A549 (cell line): Measurements from ENCODE around the gene RNF213. TPM values are rescaled to one million over a fixed set of nuclear protein-coding genes. Genes with fewer than 3 reads are reported as not detected.

Experiments used
- ATAC-seq, 2 experiments: fragments of 200-7000 bp in 1 of 2; fragments of >200 bp in 1 of 2; cut with Nextera tagmentation in 1 of 2; cut with Tn5 transposase in 1 of 2; 3 replicates each; pipeline versions ENCODE4 v1.8.0 to v1.9.1; 2018 to 2020; ENCODE audit warnings: mild to moderate bottlenecking in 1 of 2, moderate library complexity in 1 of 2
- CTCF ChIA-PET: fragments of 300-600 bp; sonication (Branson Sonifier 250); formaldehyde crosslinking; extraction: SDS; loops from one replicate; lab custom pipeline; 2021; ENCODE audit warnings: antibody characterized with exemption, inconsistent platforms; lab: Yijun Ruan, JAX
- POLR2A ChIA-PET: fragments of 350-600 bp; formaldehyde crosslinking; extraction: SDS; loops from one replicate; lab custom pipeline; 2021; ENCODE audit warnings: antibody characterized with exemption, inconsistent platforms; lab: Yijun Ruan, JAX
- DNase-seq, 2 experiments: peaks; one replicate each; pipeline versions ENCODE4 v3.0.0 to v3.0.0-alpha.2; 2011 to 2016; ENCODE audit warnings: low read depth in 1 of 2, low spot score in 1 of 2
- FAIRE-seq: peaks from 2 replicates; lab custom pipeline; 2011; peaks lifted over from hg19 to GRCh38; lab: Jason Lieb, UNC
- H3K27ac ChIP-seq, 2 experiments: fragments of >200 bp; sonication (Bioruptor Twin); formaldehyde crosslinking; 3 replicates each; pipeline ENCODE4 v1.5.1; 2016 to 2017
- H3K4me1 ChIP-seq: fragments of >200 bp; sonication (Bioruptor Twin); formaldehyde crosslinking; 3 replicates; pipeline ENCODE4 v1.6.1; 2016
- H3K4me2 ChIP-seq: fragments of >200 bp; sonication (Bioruptor Twin); formaldehyde crosslinking; 3 replicates; pipeline ENCODE4 v1.6.1; 2016
- H3K4me3 ChIP-seq: fragments of >200 bp; sonication (Bioruptor Twin); formaldehyde crosslinking; 3 replicates; pipeline ENCODE4 v1.5.1; 2016
- H3K9me3 ChIP-seq: fragments of >200 bp; sonication (Bioruptor Twin); formaldehyde crosslinking; 3 replicates; pipeline ENCODE4 v1.6.1; 2016
- ATOH8 ChIP-seq: fragments of 250-450 bp; sonication (Bioruptor Pico); IDR thresholded peaks from 2 replicates; pipeline ENCODE4 v1.5.0; 2020; ENCODE audit warnings: low read depth, mild to moderate bottlenecking, moderate library complexity
- BCL3 ChIP-seq: fragments of >200 bp; sonication (Bioruptor Twin); formaldehyde crosslinking; IDR thresholded peaks from 3 replicates; pipeline ENCODE4 v1.6.1; 2016
- CBX2 ChIP-seq: fragments of 200-600 bp; sonication (generic); IDR thresholded peaks from 2 replicates; pipeline ENCODE4 v1.6.1; 2016; ENCODE audit warnings: low read depth, mild to moderate bottlenecking, borderline replicate concordance
- CBX8 ChIP-seq: fragments of 200-600 bp; sonication (generic); IDR thresholded peaks from 2 replicates; pipeline ENCODE4 v1.6.1; 2016
- CEBPB ChIP-seq, 2 experiments: fragments of >200 bp in 1 of 2; sonication (Bioruptor Twin) in 1 of 2; formaldehyde crosslinking in 1 of 2; IDR thresholded peaks; 2 replicates each; pipeline ENCODE4 v1.6.1; 2012 to 2016
- CHD2 ChIP-seq: fragments of 150-350 bp; IDR thresholded peaks from 2 replicates; pipeline ENCODE4 v1.6.1; 2014; ENCODE audit warnings: low read length; ENCODE audit not compliant: partially characterized antibody
- E2F6 ChIP-seq: IDR thresholded peaks from 2 replicates; pipeline ENCODE4 v1.6.1; 2012; ENCODE audit warnings: low read depth, borderline replicate concordance
- ELK1 ChIP-seq: fragments of 150-350 bp; IDR thresholded peaks from 2 replicates; pipeline ENCODE4 v1.6.1; 2014; ENCODE audit warnings: low read depth, mild to moderate bottlenecking, low read length
- EP300 ChIP-seq, 2 experiments: fragments of >200 bp; sonication (Bioruptor Twin); formaldehyde crosslinking; IDR thresholded peaks; 2 replicates in 1 of 2; 3 replicates in 1 of 2; pipeline ENCODE4 v1.6.1; 2016 to 2017
- FOSB ChIP-seq: fragments of 250-450 bp; sonication (Bioruptor Pico); IDR thresholded peaks from 2 replicates; pipeline ENCODE4 v1.5.0; 2020; ENCODE audit warnings: mild to moderate bottlenecking, moderate library complexity
- FOXS1 ChIP-seq: fragments of 250-450 bp; sonication (Bioruptor Pico); IDR thresholded peaks from 2 replicates; pipeline ENCODE4 v1.5.0; 2020; ENCODE audit warnings: mild to moderate bottlenecking, moderate library complexity
- GATA3 ChIP-seq: IDR thresholded peaks from 2 replicates; pipeline ENCODE4 v1.6.1; 2012; ENCODE audit warnings: borderline replicate concordance
- HEYL ChIP-seq: fragments of 250-450 bp; sonication (Bioruptor Pico); IDR thresholded peaks from 2 replicates; pipeline ENCODE4 v1.8.0; 2021; ENCODE audit warnings: mild to moderate bottlenecking, moderate library complexity
- HMGXB4 ChIP-seq: fragments of 250-450 bp; sonication (Bioruptor Pico); IDR thresholded peaks from 2 replicates; pipeline ENCODE4 v1.5.0; 2021; ENCODE audit warnings: mild to moderate bottlenecking, moderate library complexity, borderline replicate concordance
- HOXA7 ChIP-seq: fragments of 250-450 bp; sonication (Bioruptor Pico); IDR thresholded peaks from 2 replicates; pipeline ENCODE4 v1.5.0; 2020; ENCODE audit warnings: mild to moderate bottlenecking, moderate library complexity
- HOXB13 ChIP-seq: fragments of 250-450 bp; sonication (Bioruptor Pico); IDR thresholded peaks from 2 replicates; pipeline ENCODE4 v1.5.0; 2020; ENCODE audit warnings: low read depth, mild to moderate bottlenecking, moderate library complexity
- JUN ChIP-seq, 2 experiments: fragments of >200 bp; sonication (Bioruptor Twin); formaldehyde crosslinking; IDR thresholded peaks; 2 replicates in 1 of 2; 3 replicates in 1 of 2; pipeline ENCODE4 v1.6.1; 2016 to 2017
- MAX ChIP-seq: IDR thresholded peaks from 2 replicates; pipeline ENCODE4 v1.6.1; 2012
- NFE2L2 ChIP-seq: fragments of 150-350 bp; conservative IDR thresholded peaks from 2 replicates; pipeline ENCODE4 v1.6.1; 2014; ENCODE audit warnings: low read length
- NR3C1 ChIP-seq: fragments of >200 bp; sonication (Bioruptor Twin); formaldehyde crosslinking; IDR thresholded peaks from 3 replicates; pipeline ENCODE4 v1.6.1; 2017
- PBX3 ChIP-seq: IDR thresholded peaks from 2 replicates; pipeline ENCODE4 v1.6.1; 2012
- PHF8 ChIP-seq: fragments of 200-600 bp; sonication (generic); IDR thresholded peaks from 2 replicates; pipeline ENCODE4 v1.6.1; 2016; ENCODE audit warnings: low read depth, mild to moderate bottlenecking, antibody characterized with exemption, moderate library complexity, borderline replicate concordance
- POLR2A ChIP-seq: IDR thresholded peaks from 2 replicates; pipeline ENCODE4 v1.6.1; 2012; ENCODE audit warnings: mild to moderate bottlenecking, low read length
- RARB ChIP-seq: fragments of 250-450 bp; sonication (Bioruptor Pico); IDR thresholded peaks from 2 replicates; pipeline ENCODE4 v1.8.0; 2021; ENCODE audit warnings: mild to moderate bottlenecking, moderate library complexity
- RNF2 ChIP-seq: fragments of 200-600 bp; sonication (generic); IDR thresholded peaks from 2 replicates; pipeline ENCODE4 v1.6.1; 2016; ENCODE audit warnings: low read depth, mild to moderate bottlenecking, antibody characterized with exemption, moderate library complexity, borderline replicate concordance
- SMC3 ChIP-seq: fragments of >200 bp; sonication (Bioruptor Twin); formaldehyde crosslinking; IDR thresholded peaks from 3 replicates; pipeline ENCODE4 v1.6.1; 2018; ENCODE audit warnings: inconsistent platforms
- TFCP2L1 ChIP-seq: fragments of 250-450 bp; sonication (Bioruptor Pico); IDR thresholded peaks from 2 replicates; pipeline ENCODE4 v1.5.0; 2021; ENCODE audit warnings: mild to moderate bottlenecking
- TP53 ChIP-seq: fragments of 250-450 bp; sonication (Bioruptor Pico); IDR thresholded peaks from 2 replicates; pipeline ENCODE4 v1.5.0; 2021; ENCODE audit warnings: mild to moderate bottlenecking, moderate library complexity
- ZC3H11A ChIP-seq: fragments of 450-650 bp; IDR thresholded peaks from 2 replicates; pipeline ENCODE4 v1.6.1; 2014; ENCODE audit warnings: antibody characterized with exemption, mild to moderate bottlenecking
- WGBS: methylation state at CpG from one replicate; pipeline ENCODE4 v1.1.6; 2017; ENCODE audit errors: missing lambda C conversion rate; 5-methylcytosine and 5-hydroxymethylcytosine counted together
- polyA plus RNA-seq, 4 experiments: library from polyadenylated mRNA; depleted of rRNA in 3 of 4; stranded (reverse); fragments of >200 nt; fragmentation: RNase III in 1 of 4; extraction: RNeasy Plus Mini Kit Qiagen cat#74134 plus additional on column Dnase treatment in 1 of 4; gene quantifications; 2 replicates in 3 of 4; 3 replicates in 1 of 4; pipeline ENCODE4 v1.2.3, GENCODE V29; 2011 to 2017

Gene RNF213
- polyA plus RNA-seq, 2 of the 4 experiments (the other 2 are of a cell fraction), result 59.1 to 127 TPM

GRCh38 chr17:80414803-80415625, 154.4 kb downstream of the RNF213 start, which contains the start of gene ENDOV:
Gene ENDOV, plus strand, starts transcription at chr17:80415167. Its CDS starts 28 bp downstream, at chr17:80415195.
- Histone ChIP-seq H3K27ac (peak within 1 kb of the TSS; percentile 94 to 97), H3K4me2 (peak within 1 kb of the TSS; percentile 93), H3K9me3 (no peaks in the 10 kb centered on the region), H3K4me3 (peak within 1 kb of the TSS; percentile 74), H3K4me1 (peaks cover 17% of the 10 kb centered on the region)
- FAIRE-seq (peak; percentile 51), DNase-seq (peak; percentile 97 to 99), ATAC-seq (peak; percentile 91 to 92)
- CTCF ChIA-PET, result interaction anchor here (0.7 to 3.6 kb wide), 9 partner anchors 8 to 566 kb away, joined by 3 to 16 read pairs (median 5); no protein-coding TSS in a partner anchor
- POLR2A ChIA-PET, result interaction anchor here (0.6 to 2.9 kb wide), 6 partner anchors 10 to 378 kb away, joined by 3 to 13 read pairs (median 3); no protein-coding TSS in a partner anchor
- WGBS, result under 1% methylated on average over 56 of the region's 97 CpGs
- TF ChIP-seq TFCP2L1 (CRISPR knock-in tag) (peak; percentile 69; the same call in 1 of the 2 replicates), CEBPB (IDR thresholded peaks at IDR 0.05) (no peak), PBX3 (peak; percentile 93), CBX8 (no peak), NFE2L2 (peak; percentile 3; the same call in 1 of the 2 replicates), SMC3 (peak; percentile 9; the same call in 1 of the 3 replicates), POLR2A (peak; percentile 65), HEYL (CRISPR knock-in tag) (no peak), TP53 (CRISPR knock-in tag) (peak; percentile 69; the same call in 1 of the 2 replicates), HOXB13 (CRISPR knock-in tag) (0 out of 2 replicates have a peak, but pooled peaks have one; percentile 50), CBX2 (no peak), EP300 (IDR thresholded peaks at IDR 0.05) (no peak), FOSB (CRISPR knock-in tag) (no peak), ZC3H11A (no peak), JUN (IDR thresholded peaks at IDR 0.05) (peak; percentile 74 to 98; a peak in 4 of 5 replicates), CHD2 (peak; percentile 77), E2F6 (peak; percentile 69), RARB (no peak), RNF2 (peak; percentile 84; the same call in 1 of the 2 replicates), BCL3 (peak; percentile 77; the same call in 2 of the 3 replicates), ELK1 (0 out of 2 replicates have a peak, but pooled peaks have one; percentile 35), NR3C1 (no peak), ATOH8 (CRISPR knock-in tag) (no peak), HOXA7 (no peak), PHF8 (peak; percentile 92), FOXS1 (no peak), HMGXB4 (CRISPR knock-in tag) (no peak), MAX (peak; percentile 88), GATA3 (peak; percentile 25; the same call in 1 of the 2 replicates)
